Right atrium auricular region (tissue), 2 donors: Measurements from ENCODE around the gene AGRP. TPM values are rescaled to one million over a fixed set of nuclear protein-coding genes. Genes with fewer than 3 reads are reported as not detected.

Experiments used
- DNase-seq: peaks from one replicate; pipeline ENCODE4 v3.0.0-alpha.2; 2019; ENCODE audit warnings: low spot score
- H3K27ac ChIP-seq, 2 donors: fragments of 200-600 bp; sonication (generic); 1 replicate in 1 of 2; 2 replicates in 1 of 2; pipeline ENCODE4 v1.5.1; 2016 to 2019
- H3K27me3 ChIP-seq, 2 donors: fragments of 200-600 bp; sonication (generic); one replicate each; pipeline versions ENCODE4 v1.5.1 to v1.6.0; 2017 to 2019
- H3K36me3 ChIP-seq: fragments of 200-600 bp; sonication (generic); one replicate; pipeline ENCODE4 v1.5.1; 2016
- H3K4me1 ChIP-seq, 2 donors: fragments of 200-600 bp; sonication (generic); one replicate each; pipeline versions ENCODE4 v1.5.1 to v1.6.0; 2017 to 2019
- H3K4me3 ChIP-seq, 2 donors: fragments of 200-600 bp; sonication (generic); 1 replicate in 1 of 2; 2 replicates in 1 of 2; pipeline ENCODE4 v1.5.1; 2017 to 2019; ENCODE audit warnings: mild to moderate bottlenecking in 1 of 2, moderate library complexity in 1 of 2
- H3K9me3 ChIP-seq, 2 donors: fragments of 200-600 bp; sonication (generic); one replicate each; pipeline ENCODE4 v1.5.1; 2019
- total RNA-seq, 2 donors: library from RNA; depleted of rRNA; stranded (reverse); fragments of >200 nt; gene quantifications; one replicate each; pipeline ENCODE4 v1.1.0, GENCODE V29; 2016
- TF ChIP-seq, protein P1 (sequence below), 2 donors: fragments of 200-600 bp; sonication (generic); IDR thresholded peaks; one replicate each; pipeline ENCODE4 v1.5.1; 2019; ENCODE audit warnings: antibody characterized with exemption in 2 of 2

AGRP gene
- total RNA-seq, 2 donors from 2014 or later, result not detected

DNA sequence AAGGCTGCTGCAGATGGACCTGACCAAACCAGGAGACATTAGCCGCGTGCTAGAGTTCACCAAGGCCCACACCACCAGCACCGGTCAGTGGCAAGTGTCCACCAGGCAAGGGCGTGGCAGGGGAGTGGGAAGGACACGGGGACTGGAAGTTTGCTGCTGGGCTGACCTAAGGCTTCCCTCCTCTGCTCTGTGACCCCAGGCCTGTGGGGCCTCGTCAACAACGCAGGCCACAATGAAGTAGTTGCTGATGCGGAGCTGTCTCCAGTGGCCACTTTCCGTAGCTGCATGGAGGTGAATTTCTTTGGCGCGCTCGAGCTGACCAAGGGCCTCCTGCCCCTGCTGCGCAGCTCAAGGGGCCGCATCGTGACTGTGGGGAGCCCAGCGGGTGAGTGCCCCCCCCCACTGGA lies 47.6 kb downstream of the AGRP start:
- TF ChIP-seq, protein P1, sequence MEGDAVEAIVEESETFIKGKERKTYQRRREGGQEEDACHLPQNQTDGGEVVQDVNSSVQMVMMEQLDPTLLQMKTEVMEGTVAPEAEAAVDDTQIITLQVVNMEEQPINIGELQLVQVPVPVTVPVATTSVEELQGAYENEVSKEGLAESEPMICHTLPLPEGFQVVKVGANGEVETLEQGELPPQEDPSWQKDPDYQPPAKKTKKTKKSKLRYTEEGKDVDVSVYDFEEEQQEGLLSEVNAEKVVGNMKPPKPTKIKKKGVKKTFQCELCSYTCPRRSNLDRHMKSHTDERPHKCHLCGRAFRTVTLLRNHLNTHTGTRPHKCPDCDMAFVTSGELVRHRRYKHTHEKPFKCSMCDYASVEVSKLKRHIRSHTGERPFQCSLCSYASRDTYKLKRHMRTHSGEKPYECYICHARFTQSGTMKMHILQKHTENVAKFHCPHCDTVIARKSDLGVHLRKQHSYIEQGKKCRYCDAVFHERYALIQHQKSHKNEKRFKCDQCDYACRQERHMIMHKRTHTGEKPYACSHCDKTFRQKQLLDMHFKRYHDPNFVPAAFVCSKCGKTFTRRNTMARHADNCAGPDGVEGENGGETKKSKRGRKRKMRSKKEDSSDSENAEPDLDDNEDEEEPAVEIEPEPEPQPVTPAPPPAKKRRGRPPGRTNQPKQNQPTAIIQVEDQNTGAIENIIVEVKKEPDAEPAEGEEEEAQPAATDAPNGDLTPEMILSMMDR (IDR thresholded peaks at IDR 0.05), result no peak
- H3K9me3 ChIP-seq, result no peaks in the 10 kb centered on the region
- no peaks in the 10 kb centered on the region for H3K27me3 ChIP-seq
- no peak overlapping the region for H3K27ac ChIP-seq
- H3K4me3 ChIP-seq, result no peak overlapping the region
- peaks cover 14% of the 10 kb centered on the region for H3K36me3 ChIP-seq
- no peak for DNase-seq
- H3K4me1 ChIP-seq, result peaks cover 0 to 15% of the 10 kb centered on the region in 2 donors

GRCh38 chr16:67433131-67433719 lies 50.1 kb downstream of the AGRP start:
- H3K27ac ChIP-seq, result no peak overlapping the region
- TF ChIP-seq, protein P1 (IDR thresholded peaks at IDR 0.05), result no peak

More at GRCh38 chr16:67433131-67433719, 50.1 kb downstream of the AGRP start:
- Histone ChIP-seq H3K9me3 (no peaks in the 10 kb centered on the region), H3K4me3 (no peak overlapping the region), H3K4me1 (peaks cover 0 to 30% of the 10 kb centered on the region in 2 donors), H3K36me3 (peaks cover 3% of the 10 kb centered on the region), H3K27me3 (no peaks in the 10 kb centered on the region)
- no peak for DNase-seq

Other genes starting within 250 kb of the AGRP start
- gene FHOD1, start 236.1 kb downstream of the AGRP start, total RNA-seq, result 10 to 100 TPM in 1 of 2 donors, 1 to 10 TPM in 1; 5.3 to 11.6 TPM
- gene SLC9A5, start 234.6 kb downstream of the AGRP start, total RNA-seq, result 1 to 10 TPM; 1.5 to 2.4 TPM
- 1 to 10 TPM; 1.1 to 3.9 TPM for gene PLEKHG4, start 204.0 kb downstream of the AGRP start, total RNA-seq
- under 1 TPM in 1 of 2 donors, not detected in 1; 0.08 TPM for gene KCTD19, start 156.8 kb downstream of the AGRP start, total RNA-seq
- under 1 TPM; 0.33 to 0.43 TPM for gene LRRC36, start 156.7 kb downstream of the AGRP start, total RNA-seq
- gene TPPP3, start 90.0 kb downstream of the AGRP start, total RNA-seq, result 10 to 100 TPM; 24.1 to 56.4 TPM
- 10 to 100 TPM in 1 of 2 donors, 1 to 10 TPM in 1; 8.9 to 11.8 TPM for gene ZDHHC1, start 67.1 kb downstream of the AGRP start, total RNA-seq
- gene HSD11B2, start 52.4 kb downstream of the AGRP start, total RNA-seq, result not detected
- 10 to 100 TPM; 79.7 to 95.7 TPM for gene ATP6V0D1, start 2.4 kb downstream of the AGRP start, total RNA-seq
- 10 to 100 TPM; 43.9 to 66.9 TPM for gene RIPOR1, start 45.3 kb upstream of the AGRP start, total RNA-seq
- gene CTCF, start 79.0 kb upstream of the AGRP start, total RNA-seq, result 10 to 100 TPM; 24.5 to 31.6 TPM
- gene CARMIL2, start 161.6 kb upstream of the AGRP start, total RNA-seq, result under 1 TPM in 1 of 2 donors, not detected in 1; 0.47 TPM
- gene ACD, start 176.7 kb upstream of the AGRP start, total RNA-seq, result 10 to 100 TPM in 1 of 2 donors, 1 to 10 TPM in 1; 7.0 to 10.8 TPM
- 1 to 10 TPM; 3.9 to 5.6 TPM for gene PARD6A, start 177.4 kb upstream of the AGRP start, total RNA-seq
- gene ENKD1, start 183.2 kb upstream of the AGRP start, total RNA-seq, result 10 to 100 TPM in 1 of 2 donors, 1 to 10 TPM in 1; 9.2 to 12.3 TPM
- gene C16orf86, start 183.3 kb upstream of the AGRP start, total RNA-seq, result 1 to 10 TPM; 3.6 to 7.7 TPM
- gene GFOD2, start 235.8 kb upstream of the AGRP start, total RNA-seq, result 1 to 10 TPM; 7.1 to 9.2 TPM